Activated CD4-positive, alpha-beta memory T cell treated with anti-CD3 and anti-CD28 coated beads for 36 hours (primary cell): Measurements from ENCODE around the gene ANKRD23. TPM values are rescaled to one million over a fixed set of nuclear protein-coding genes. Genes with fewer than 3 reads are reported as not detected.

Experiments
- CTCF ChIA-PET: fragments of 350-600 bp; sonication (Branson Sonifier 250); formaldehyde crosslinking; loops from one replicate; lab custom pipeline; 2021; ENCODE audit warnings: antibody characterized with exemption, inconsistent platforms; lab: Charles Lee
- POLR2A ChIA-PET: fragments of 350-600 bp; sonication (Branson Sonifier 250); formaldehyde crosslinking; loops from one replicate; lab custom pipeline; 2021; ENCODE audit warnings: antibody characterized with exemption; lab: Charles Lee
- DNase-seq: peaks from one replicate; pipeline ENCODE4 v3.0.0-alpha.2; 2020
- H3K27ac Mint-ChIP-seq: one replicate; pipeline ENCODE4 v1.8.0; 2021; ENCODE audit warnings: mixed read lengths
- H3K27me3 Mint-ChIP-seq: one replicate; pipeline ENCODE4 v1.8.0; 2021; ENCODE audit warnings: mixed read lengths
- H3K36me3 Mint-ChIP-seq: one replicate; pipeline ENCODE4 v1.8.0; 2021; ENCODE audit warnings: mixed read lengths
- H3K4me1 Mint-ChIP-seq: one replicate; pipeline ENCODE4 v1.8.0; 2021; ENCODE audit warnings: low read depth, mixed read lengths
- H3K4me3 Mint-ChIP-seq: one replicate; pipeline ENCODE4 v1.8.0; 2021; ENCODE audit warnings: mild to moderate bottlenecking, mixed read lengths
- H3K9me3 Mint-ChIP-seq: one replicate; pipeline ENCODE4 v1.8.0; 2021; ENCODE audit warnings: mixed read lengths
- intact Hi-C: fragments of 100-400 bp; cut with micrococcal nuclease; formaldehyde crosslinking; loops from one replicate; pipeline ENCODE4 v1.15.1; 2023
- total RNA-seq, 2 experiments: library from RNA; stranded (reverse); gene quantifications; one replicate each; pipeline ENCODE4 v1.2.3, GENCODE V29; 2021

ANKRD23 gene
- total RNA-seq, 2 experiments from 2014 or later, result 5.8 to 7.6 TPM

DNA sequence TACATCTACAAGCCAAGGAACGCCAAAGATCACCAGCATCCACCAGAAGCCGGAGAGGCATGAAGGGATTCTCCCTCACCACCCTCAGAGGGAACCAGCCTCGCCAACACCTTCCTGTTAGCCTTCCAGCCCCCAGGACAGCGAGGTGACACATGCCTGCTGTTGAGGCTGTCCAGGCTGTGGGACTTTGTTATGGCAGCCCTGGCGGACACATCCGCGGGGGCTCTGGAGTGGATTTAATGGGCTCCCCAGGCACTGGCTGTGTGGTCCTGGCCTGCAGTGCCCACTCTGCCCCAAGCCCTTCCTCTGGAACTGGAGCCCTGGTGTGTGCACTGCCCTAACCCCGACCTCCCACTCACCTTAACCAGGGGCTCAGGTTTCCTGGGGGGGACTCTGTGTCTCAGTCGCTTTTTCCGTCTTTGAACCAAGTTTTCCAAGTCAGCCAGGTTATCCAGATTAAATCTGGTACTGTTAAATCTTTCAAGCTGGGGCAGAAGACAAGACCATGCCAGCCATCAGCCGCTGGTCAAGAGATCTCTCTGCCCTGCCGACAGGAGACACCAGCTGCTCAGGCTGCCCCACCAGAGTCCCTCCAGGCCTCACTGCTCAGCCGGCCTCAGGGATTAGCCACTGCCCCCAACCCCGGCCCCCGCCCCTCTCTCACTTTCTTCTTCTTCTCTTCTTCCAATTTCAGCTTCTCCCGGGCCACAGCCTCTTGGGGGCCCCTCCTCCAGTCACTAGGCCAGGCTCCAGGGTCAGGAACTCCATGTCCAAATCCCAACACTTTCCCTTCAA, 1.9 kb downstream of the ANKRD23 start:
- ChIA-PET CTCF (interaction anchor here (1.5 kb wide), 1 partner anchor 16 kb away, joined by 10 read pairs; the partner anchor contains the start of gene ANKRD39), POLR2A (interaction anchor here (1.3 kb wide), 1 partner anchor 10 kb away, joined by 8 read pairs; no protein-coding TSS in a partner anchor)
- Mint-ChIP-seq H3K27me3 (no peaks in the 10 kb centered on the region), H3K36me3 (peaks cover 8% of the 10 kb centered on the region), H3K27ac (no peak overlapping the region), H3K9me3 (no peaks in the 10 kb centered on the region), H3K4me1 (peaks cover 20% of the 10 kb centered on the region), H3K4me3 (no peak overlapping the region)
- intact Hi-C loops, result no loop called here
- no peak for DNase-seq

DNA sequence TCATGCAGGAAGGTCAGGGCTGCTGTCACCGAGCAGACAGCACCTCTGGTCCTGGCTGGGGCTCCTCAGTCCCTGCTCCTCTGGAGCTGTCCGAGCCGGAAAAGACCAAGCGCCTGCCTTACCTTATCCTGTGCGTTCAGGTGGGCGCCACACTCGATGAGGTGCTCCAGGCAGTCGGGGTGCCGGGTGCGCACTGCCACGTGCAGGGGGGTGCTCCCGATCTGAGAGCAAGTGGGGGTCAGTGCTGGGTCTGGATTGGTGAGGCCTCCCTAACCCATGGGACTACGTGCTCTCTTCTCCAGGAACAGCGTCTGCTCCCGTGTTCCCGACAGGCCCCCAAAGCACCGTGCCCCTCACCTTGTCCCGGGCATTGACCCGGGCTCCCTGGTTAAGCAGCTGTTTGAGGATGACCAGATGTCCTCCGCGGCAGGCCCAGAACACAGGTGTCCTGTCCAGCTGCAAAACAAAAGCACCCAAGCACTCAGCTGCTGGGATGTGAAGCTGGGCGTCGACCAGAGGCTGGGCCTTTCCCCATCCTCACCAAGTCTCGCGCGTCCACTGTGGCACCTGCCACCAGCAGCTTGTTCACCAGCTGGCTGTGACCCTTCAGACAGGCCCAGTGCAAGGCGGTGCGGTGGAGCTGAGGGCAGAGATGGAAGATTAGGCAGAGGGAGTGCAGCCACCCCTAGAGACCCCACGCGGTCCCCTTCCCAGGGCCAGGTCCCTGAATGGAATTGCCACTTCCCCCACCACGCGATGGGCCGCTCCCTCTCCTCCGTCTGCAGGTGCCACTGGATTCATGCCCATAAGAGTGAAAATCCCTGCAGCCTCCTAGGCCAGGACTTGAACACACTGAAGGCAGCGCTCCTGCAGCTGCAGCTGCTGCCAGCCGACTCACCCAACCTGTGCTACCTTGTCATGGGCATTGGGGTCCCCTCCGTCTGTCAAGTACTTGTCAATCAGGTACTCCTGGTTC, 3.7 kb downstream of the ANKRD23 start:
- CTCF ChIA-PET, result interaction anchor here (0.6 to 2.0 kb wide), 5 partner anchors 15 to 694 kb away, joined by 3 to 10 read pairs (median 4); partner anchors contain the start of gene ANKRD39
- no peak for DNase-seq
- H3K27me3 Mint-ChIP-seq, result no peaks in the 10 kb centered on the region
- no peaks in the 10 kb centered on the region for H3K9me3 Mint-ChIP-seq
- H3K27ac Mint-ChIP-seq, result no peak overlapping the region
- H3K4me3 Mint-ChIP-seq, result no peak overlapping the region
- intact Hi-C loops, result no loop called here
- peaks cover 20% of the 10 kb centered on the region for H3K4me1 Mint-ChIP-seq
- POLR2A ChIA-PET, result interaction anchor here (0.5 to 1.5 kb wide), 3 partner anchors 17 to 174 kb away, joined by 3 to 6 read pairs (median 3); partner anchors contain the start of genes ANKRD39 and CNNM3
- peaks cover 6% of the 10 kb centered on the region for H3K36me3 Mint-ChIP-seq

DNA sequence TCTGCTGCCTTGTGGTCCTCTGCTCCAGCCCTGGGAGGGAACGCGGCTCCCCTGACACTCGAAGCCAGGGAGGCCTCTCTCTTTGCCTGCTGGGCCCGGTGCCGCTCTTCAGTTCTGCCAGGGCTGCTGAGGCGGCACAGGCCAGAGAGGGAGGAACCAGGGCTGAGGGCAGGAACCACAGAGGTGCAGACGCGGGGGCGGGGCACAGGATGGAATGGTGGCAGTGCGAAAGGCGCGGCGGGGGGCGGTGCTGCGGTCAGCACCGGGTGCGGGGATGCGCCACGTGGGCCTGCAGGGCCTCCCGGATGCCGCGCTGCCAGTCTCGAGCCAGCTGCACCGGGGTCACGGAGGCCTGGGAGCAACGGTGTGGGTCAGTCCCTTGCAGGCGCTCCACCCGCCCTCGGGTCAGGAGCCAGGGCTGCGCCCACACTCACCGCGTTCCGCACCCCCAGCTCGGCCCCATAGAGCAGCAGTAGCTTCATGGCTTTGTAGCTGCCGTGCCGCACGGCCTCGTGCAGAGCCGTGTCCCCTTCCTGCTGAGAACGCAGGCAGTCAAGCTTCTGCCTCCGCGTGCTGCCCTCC, 4.4 kb downstream of the ANKRD23 start:
- no peak overlapping the region for H3K4me3 Mint-ChIP-seq
- DNase-seq, result peak; percentile 90
- H3K36me3 Mint-ChIP-seq, result peaks cover 6% of the 10 kb centered on the region
- CTCF ChIA-PET, result interaction anchor here (0.6 to 2.0 kb wide), 4 partner anchors 16 to 693 kb away, joined by 3 to 10 read pairs (median 4); partner anchors contain the start of gene ANKRD39
- no peaks in the 10 kb centered on the region for H3K27me3 Mint-ChIP-seq
- POLR2A ChIA-PET, result interaction anchor here (0.5 to 1.5 kb wide), 2 partner anchors 23 to 173 kb away, joined by 3 to 6 read pairs; partner anchors contain the start of gene CNNM3
- intact Hi-C loops, result no loop called here
- peaks cover 20% of the 10 kb centered on the region for H3K4me1 Mint-ChIP-seq
- no peaks in the 10 kb centered on the region for H3K9me3 Mint-ChIP-seq
- H3K27ac Mint-ChIP-seq, result peak overlapping the region; percentile 42

DNA sequence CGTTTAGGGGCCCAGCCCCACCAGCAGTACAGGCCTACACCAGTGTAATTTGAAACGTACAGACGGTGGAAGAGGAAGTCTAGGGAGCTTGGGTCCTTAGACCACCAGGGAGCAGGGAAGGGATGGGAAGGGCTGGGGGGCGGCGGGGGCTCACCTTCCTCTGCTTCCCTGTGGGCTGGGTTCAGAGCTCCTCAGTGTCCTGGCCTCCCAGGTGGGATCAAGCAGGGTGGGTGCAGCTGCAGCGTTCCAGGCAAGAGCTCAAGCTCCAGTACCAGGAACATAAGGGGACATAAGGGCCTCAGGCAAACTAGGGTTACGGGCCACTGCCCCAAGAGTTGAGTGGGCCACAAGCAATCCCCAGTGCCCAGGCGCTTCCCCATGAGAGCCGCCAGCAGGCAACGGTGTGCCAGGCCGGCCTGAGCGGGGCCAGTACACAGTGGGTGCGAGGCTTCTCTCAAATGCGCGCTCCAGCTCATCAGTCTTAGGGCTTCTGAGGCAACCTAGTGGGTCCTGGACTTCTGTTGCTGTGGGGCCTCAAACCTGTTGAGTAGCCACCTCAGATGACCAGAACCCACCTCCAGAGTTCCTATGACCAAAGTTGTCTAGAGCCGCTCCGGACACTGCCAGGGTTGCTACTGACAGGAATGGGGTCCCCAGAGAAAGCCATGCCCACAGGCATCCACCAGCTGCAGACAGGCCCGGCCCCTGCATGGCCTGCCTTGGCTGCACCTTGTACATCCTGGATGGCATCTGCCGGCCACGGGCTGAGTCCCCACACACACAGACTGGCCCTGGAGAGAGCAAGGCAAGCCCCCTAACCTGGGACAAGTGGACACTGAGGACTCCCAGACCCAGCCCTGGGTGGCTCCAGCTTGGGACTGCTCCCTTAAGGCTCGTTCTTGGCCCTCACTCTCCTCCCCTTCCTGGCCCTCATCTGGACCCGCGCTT, 5.2 kb downstream of the ANKRD23 start:
- intact Hi-C loops, result no loop called here
- H3K9me3 Mint-ChIP-seq, result no peaks in the 10 kb centered on the region
- POLR2A ChIA-PET, result interaction anchor here (1.5 kb wide), 1 partner anchor 23 kb away, joined by 6 read pairs; the partner anchor contains the start of gene CNNM3
- H3K27ac Mint-ChIP-seq, result peak overlapping the region; percentile 42
- H3K27me3 Mint-ChIP-seq, result no peaks in the 10 kb centered on the region
- no peak overlapping the region for H3K4me3 Mint-ChIP-seq
- CTCF ChIA-PET, result interaction anchor here (0.6 to 2.0 kb wide), 3 partner anchors 19 to 692 kb away, joined by 3 to 10 read pairs (median 3); partner anchors contain the start of genes ANKRD39 and CNNM3
- no peak for DNase-seq
- H3K4me1 Mint-ChIP-seq, result peaks cover 20% of the 10 kb centered on the region
- H3K36me3 Mint-ChIP-seq, result peaks cover 7% of the 10 kb centered on the region

DNA sequence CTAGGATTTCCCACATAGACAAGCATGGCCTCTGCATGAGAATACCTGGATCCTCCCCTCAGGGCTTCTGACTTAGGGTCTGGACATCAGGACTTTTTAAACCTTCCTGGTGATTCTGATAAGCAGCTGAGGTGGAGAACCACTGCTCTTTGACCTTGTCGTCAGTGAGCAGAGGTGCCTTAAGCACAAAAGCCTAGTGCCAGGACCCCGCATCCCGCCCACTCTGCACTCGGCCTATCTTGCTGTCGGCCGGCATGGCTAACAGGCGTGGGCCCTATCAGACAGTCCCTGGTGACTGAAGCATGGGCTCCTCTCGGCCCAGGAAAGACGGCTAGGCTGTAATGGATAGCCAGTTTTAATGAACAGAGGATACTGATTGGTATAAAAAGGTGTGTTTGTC, 6.2 kb downstream of the ANKRD23 start:
- ChIA-PET POLR2A (no interaction called here), CTCF (interaction anchor here (1.1 kb wide), 1 partner anchor 21 kb away, joined by 3 read pairs; the partner anchor contains the start of gene CNNM3)
- intact Hi-C loops, result no loop called here
- Mint-ChIP-seq H3K27ac (no peak overlapping the region), H3K9me3 (no peaks in the 10 kb centered on the region), H3K4me3 (no peak overlapping the region), H3K36me3 (peaks cover 15% of the 10 kb centered on the region), H3K4me1 (peaks cover 20% of the 10 kb centered on the region), H3K27me3 (no peaks in the 10 kb centered on the region)
- no peak for DNase-seq

DNA sequence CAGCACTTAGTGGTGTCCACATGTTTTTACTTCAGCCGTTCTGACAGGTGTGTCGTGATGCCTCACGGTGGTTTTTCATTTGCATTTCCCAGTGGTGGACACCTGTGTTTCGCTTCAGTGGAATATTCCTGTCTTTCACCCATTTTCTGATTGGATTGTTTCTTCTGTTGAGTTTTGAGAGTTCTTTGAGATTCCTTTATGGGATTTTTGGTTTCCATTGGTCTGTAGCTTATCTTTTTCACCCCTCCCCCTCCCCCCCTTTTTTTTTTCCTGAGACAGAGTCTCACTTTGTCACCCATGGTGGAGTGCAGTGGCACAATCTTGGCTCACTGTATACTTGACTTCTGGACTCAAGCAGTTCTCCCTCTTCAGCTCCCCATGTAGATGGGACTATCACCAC, 8.0 kb downstream of the ANKRD23 start:
- Mint-ChIP-seq H3K4me1 (peaks cover 17% of the 10 kb centered on the region), H3K9me3 (no peaks in the 10 kb centered on the region), H3K36me3 (peaks cover 22% of the 10 kb centered on the region), H3K27me3 (no peaks in the 10 kb centered on the region), H3K27ac (no peak overlapping the region), H3K4me3 (no peak overlapping the region)
- DNase-seq, result no peak
- ChIA-PET CTCF (interaction anchor here (1.0 kb wide), 1 partner anchor 116 kb away, joined by 3 read pairs; no protein-coding TSS in a partner anchor), POLR2A (interaction anchor here (0.7 kb wide), 1 partner anchor 14 kb away, joined by 5 read pairs; no protein-coding TSS in a partner anchor)
- intact Hi-C loops, result no loop called here

DNA sequence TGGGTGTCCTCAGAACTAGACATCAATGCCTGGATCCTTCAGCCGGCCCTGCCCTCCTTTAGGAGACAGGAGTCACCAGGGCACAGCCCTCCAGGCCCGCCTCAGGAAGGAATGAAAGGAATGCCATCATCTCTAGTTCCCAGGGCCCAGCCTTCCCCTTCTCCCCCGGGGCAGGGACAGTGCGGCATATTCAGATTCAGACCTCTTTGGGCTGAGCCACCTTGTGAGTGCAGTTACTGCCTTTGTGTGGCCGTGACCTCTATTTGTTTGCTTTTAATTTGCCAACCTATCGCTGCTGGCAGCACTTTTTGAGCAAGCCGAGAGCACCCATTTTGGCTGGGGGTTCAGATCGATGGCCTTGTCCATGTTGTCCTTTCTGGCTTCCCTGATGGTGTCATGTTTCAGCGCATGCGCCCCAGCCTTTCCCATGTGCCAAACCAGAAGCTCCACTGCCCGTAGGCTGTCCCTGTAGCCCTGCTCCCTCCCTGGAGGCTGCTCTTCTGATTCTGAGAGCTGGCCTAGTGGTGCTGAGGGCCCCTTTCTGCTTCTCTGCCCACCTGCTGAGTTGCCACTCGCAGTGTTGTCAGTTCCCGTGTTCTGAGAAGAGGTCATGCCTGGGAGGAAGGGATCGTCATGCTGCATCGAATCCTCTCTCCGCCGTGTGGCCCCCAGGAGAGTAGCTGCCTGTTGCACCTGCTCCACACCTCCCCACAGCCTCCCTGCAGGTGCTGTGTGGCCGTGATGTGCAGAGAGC, 10.9 kb downstream of the ANKRD23 start:
- Mint-ChIP-seq H3K4me1 (no peaks in the 10 kb centered on the region), H3K27ac (no peak overlapping the region), H3K27me3 (no peaks in the 10 kb centered on the region), H3K9me3 (no peaks in the 10 kb centered on the region), H3K4me3 (no peak overlapping the region), H3K36me3 (peaks cover 35% of the 10 kb centered on the region)
- intact Hi-C loops, result no loop called here
- CTCF ChIA-PET, result no interaction called here
- POLR2A ChIA-PET, result interaction anchor here (1.0 kb wide), 1 partner anchor 14 kb away, joined by 4 read pairs; no protein-coding TSS in a partner anchor
- DNase-seq, result no peak

DNA sequence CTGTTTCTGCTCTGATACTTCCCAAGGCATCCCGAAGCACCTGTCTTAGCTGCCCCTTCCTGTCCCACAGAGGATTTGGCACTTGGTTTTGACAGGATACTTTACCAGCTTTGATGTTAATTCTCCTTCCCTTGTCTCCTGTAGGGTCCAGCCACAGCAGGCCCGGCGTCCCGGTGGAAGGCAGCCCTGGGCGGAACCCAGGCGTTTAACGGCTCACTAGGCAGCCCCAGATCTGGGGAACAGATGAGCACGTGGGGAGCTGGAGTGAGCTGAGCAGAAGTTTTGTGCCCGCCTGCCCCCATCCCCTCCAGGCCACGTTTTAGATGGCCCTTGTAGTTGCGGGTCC, 11.4 kb downstream of the ANKRD23 start:
- H3K4me3 Mint-ChIP-seq, result no peak overlapping the region
- no peak for DNase-seq
- POLR2A ChIA-PET, result no interaction called here
- H3K36me3 Mint-ChIP-seq, result peaks cover 36% of the 10 kb centered on the region
- H3K27ac Mint-ChIP-seq, result no peak overlapping the region
- CTCF ChIA-PET, result no interaction called here
- no peaks in the 10 kb centered on the region for H3K9me3 Mint-ChIP-seq
- H3K4me1 Mint-ChIP-seq, result no peaks in the 10 kb centered on the region
- no peaks in the 10 kb centered on the region for H3K27me3 Mint-ChIP-seq
- intact Hi-C loops, result no loop called here

DNA sequence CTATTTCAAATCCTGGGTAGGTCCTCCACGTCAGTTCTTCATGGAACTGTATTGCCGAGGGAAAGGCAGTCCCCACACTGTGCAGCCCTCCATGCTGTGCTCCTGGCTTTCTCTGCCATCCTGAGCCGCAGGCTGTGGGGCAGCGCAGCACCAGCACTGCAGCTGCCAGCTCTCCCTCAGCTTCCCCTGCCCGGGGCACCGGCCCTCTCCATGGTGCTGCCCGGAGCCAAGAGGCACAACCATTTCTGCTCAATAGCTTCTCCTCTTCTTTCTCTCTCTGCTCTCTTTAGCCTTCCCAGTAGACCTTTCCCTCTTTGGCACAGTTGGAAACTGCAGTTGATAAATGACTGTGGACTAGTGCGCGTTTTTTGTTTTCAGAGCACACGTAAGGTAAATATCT, 12.1 kb downstream of the ANKRD23 start:
- H3K4me3 Mint-ChIP-seq, result no peak overlapping the region

DNA sequence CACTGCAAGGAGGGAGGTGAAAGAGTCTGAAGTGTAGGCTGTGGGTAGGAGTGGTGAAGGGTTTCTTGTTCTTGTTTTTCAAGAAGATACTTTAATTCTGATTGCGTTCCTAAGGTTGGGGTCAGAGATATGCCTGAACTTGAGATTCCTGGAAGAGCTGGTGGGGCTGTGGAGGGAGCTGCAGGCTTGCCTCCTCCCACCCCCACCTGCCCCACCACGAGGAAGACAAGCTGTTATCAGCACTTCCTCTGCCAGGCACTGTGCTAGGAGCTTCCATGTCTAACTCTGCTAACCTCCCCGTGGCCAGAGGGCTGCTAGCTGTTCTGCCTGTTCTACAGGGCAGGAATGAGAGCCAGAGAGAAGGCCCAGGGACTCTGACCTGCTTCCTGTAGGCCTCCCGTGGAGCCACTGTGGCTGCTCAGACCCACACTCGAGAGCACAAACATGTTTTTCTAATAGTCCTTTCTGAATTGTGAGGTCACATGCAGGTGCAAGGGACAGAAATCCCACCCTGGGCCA, 13.7 kb downstream of the ANKRD23 start:
- H3K27ac Mint-ChIP-seq, result no peak overlapping the region
- intact Hi-C loops, result no loop called here
- H3K36me3 Mint-ChIP-seq, result peaks cover 42% of the 10 kb centered on the region
- POLR2A ChIA-PET, result no interaction called here
- H3K4me3 Mint-ChIP-seq, result no peak overlapping the region
- no peaks in the 10 kb centered on the region for H3K9me3 Mint-ChIP-seq
- CTCF ChIA-PET, result no interaction called here
- no peaks in the 10 kb centered on the region for H3K4me1 Mint-ChIP-seq
- H3K27me3 Mint-ChIP-seq, result no peaks in the 10 kb centered on the region
- no peak for DNase-seq

More for the DNA sequence above, 12.1 kb downstream of the ANKRD23 start:
- ChIA-PET POLR2A (no interaction called here), CTCF (no interaction called here)
- H3K27me3 Mint-ChIP-seq, result no peaks in the 10 kb centered on the region
- intact Hi-C loops, result no loop called here
- peaks cover 36% of the 10 kb centered on the region for H3K36me3 Mint-ChIP-seq
- no peaks in the 10 kb centered on the region for H3K9me3 Mint-ChIP-seq
- no peak overlapping the region for H3K27ac Mint-ChIP-seq
- DNase-seq, result no peak
- no peaks in the 10 kb centered on the region for H3K4me1 Mint-ChIP-seq
